ENCODE measurements around the gene TSACC. TPM values are rescaled to one million over a fixed set of nuclear protein-coding genes. Genes with fewer than 3 reads are reported as not detected.

Gene TSACC
- total RNA-seq, 4 donors from 2014 or later = 1.2 to 8.3 TPM; not detected in 2

DNA sequence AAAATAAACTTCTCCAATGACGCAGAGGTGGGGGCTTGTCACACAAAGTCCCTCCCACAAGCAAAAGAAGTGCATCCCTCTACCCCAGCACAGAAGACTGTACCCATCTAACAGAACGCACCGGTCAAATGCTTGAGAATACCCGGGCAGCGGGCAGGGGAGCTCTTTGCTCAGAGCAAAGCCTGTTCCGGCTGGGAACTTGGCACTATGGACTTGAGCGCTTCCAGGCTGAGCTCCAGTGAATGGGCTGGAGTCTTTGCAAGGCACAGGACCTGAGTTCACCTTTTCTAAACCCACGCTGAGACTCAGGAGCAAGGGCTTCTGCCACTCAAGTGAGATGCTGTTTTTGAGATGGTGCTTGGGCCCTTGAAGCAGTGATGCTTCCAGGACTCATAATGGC lies 51.0 kb downstream of the TSACC start:
- intact Hi-C loops (cut with DNase I) = loop anchor here (5.0 kb wide), 2 partner anchors 58 to 218 kb away; no protein-coding TSS in a partner anchor
- TF ChIP-seq, protein P1, sequence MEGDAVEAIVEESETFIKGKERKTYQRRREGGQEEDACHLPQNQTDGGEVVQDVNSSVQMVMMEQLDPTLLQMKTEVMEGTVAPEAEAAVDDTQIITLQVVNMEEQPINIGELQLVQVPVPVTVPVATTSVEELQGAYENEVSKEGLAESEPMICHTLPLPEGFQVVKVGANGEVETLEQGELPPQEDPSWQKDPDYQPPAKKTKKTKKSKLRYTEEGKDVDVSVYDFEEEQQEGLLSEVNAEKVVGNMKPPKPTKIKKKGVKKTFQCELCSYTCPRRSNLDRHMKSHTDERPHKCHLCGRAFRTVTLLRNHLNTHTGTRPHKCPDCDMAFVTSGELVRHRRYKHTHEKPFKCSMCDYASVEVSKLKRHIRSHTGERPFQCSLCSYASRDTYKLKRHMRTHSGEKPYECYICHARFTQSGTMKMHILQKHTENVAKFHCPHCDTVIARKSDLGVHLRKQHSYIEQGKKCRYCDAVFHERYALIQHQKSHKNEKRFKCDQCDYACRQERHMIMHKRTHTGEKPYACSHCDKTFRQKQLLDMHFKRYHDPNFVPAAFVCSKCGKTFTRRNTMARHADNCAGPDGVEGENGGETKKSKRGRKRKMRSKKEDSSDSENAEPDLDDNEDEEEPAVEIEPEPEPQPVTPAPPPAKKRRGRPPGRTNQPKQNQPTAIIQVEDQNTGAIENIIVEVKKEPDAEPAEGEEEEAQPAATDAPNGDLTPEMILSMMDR (IDR thresholded peaks at IDR 0.05) = no peak
- TF ChIP-seq POLR2A (IDR thresholded peaks at IDR 0.05) = no peak
- no peaks in the 10 kb centered on the region for H3K27me3 ChIP-seq
- H3K9me3 ChIP-seq = no peaks in the 10 kb centered on the region
- H3K4me1 ChIP-seq = no peaks in the 10 kb centered on the region
- 95 to 97% methylated on average over 6 to 8 of the region's 8 CpGs for WGBS, 2 donors
- no peak overlapping the region for H3K27ac ChIP-seq
- H3K4me3 ChIP-seq (replicated peaks in 1 of 3) = no peak overlapping the region
- no peak for DNase-seq
- H3K36me3 ChIP-seq = no peaks in the 10 kb centered on the region

DNA sequence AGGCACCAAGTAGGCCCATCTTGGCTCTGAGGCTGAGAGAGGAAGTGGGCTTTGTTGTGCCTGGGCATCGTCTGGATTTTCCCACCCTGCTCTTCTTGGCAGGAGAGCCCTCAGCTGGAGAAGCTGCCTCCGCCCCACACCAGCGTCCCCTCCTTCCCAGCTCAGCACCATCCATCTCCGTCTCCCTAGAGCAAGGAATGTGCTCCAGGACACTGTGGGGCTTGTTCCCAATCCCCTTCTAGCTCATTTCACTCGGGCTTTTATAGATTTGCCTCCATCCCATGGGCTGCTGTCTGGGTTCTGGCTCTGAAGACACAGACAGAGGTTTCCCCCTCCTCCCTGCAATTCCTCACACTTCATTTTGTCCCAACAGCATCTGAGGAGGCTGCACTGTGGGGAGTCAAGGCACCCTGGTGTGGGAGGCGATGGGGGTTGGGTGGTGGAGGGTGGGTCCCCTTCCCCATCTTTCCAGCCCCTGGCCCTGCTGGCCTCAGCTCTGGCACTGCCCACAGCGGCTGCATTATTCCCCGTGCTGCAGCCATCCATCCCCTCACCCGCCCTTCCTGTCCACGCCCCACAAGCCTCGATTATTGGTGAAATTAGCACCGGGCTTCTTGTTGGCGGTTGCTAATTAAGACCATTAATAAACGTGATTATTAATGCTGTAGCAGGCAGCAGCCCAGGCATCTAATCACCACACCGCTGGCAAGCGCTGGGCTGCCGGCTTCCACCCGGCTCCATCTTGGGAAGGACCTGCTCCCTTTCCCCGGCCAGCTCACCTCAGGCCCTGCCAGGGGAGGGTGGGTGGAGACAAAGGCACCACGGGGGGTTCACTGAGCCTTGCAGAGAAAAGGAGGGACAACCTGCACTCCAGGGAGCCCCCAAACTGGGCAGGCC lies 52.4 kb downstream of the TSACC start:
- no peak overlapping the region for H3K4me3 ChIP-seq (replicated peaks in 1 of 3)
- 42 to 49% methylated on average over 20 of the region's 20 CpGs for WGBS, 2 donors
- H3K27me3 ChIP-seq = no peaks in the 10 kb centered on the region
- no peaks in the 10 kb centered on the region for H3K36me3 ChIP-seq
- intact Hi-C loops (cut with DNase I) = no loop called here
- H3K27ac ChIP-seq = no peak overlapping the region
- DNase-seq = no peak
- no peaks in the 10 kb centered on the region for H3K9me3 ChIP-seq
- TF ChIP-seq, protein P1 (IDR thresholded peaks at IDR 0.05) = no peak
- TF ChIP-seq POLR2A (IDR thresholded peaks at IDR 0.05) = no peak
- H3K4me1 ChIP-seq = no peaks in the 10 kb centered on the region

DNA sequence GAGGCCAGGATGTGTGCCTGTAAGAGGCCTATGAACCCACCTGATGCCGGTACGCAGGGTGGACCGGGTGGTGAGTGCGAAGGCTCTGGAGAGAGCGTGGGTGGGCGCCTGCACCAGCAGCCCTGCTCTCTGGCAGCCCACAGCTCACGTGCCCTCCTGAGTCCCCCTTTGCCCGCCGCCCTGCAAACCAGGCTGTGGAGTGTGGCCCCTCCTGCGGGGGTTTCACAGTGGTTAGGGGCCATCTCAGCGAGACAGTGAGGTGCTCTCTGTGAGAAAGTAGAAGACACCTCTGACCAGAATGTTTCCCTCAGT lies 53.0 kb downstream of the TSACC start:
- intact Hi-C loops (cut with DNase I) = no loop called here
- Histone ChIP-seq H3K4me3 (replicated peaks in 1 of 3) (no peak overlapping the region), H3K27ac (no peak overlapping the region), H3K4me1 (no peaks in the 10 kb centered on the region), H3K9me3 (no peaks in the 10 kb centered on the region), H3K36me3 (no peaks in the 10 kb centered on the region), H3K27me3 (no peaks in the 10 kb centered on the region)
- 60 to 67% methylated on average over 6 to 9 of the region's 11 CpGs for WGBS, 2 donors
- TF ChIP-seq, protein P1 (IDR thresholded peaks at IDR 0.05) = no peak
- TF ChIP-seq POLR2A (IDR thresholded peaks at IDR 0.05) = no peak
- DNase-seq = no peak

DNA sequence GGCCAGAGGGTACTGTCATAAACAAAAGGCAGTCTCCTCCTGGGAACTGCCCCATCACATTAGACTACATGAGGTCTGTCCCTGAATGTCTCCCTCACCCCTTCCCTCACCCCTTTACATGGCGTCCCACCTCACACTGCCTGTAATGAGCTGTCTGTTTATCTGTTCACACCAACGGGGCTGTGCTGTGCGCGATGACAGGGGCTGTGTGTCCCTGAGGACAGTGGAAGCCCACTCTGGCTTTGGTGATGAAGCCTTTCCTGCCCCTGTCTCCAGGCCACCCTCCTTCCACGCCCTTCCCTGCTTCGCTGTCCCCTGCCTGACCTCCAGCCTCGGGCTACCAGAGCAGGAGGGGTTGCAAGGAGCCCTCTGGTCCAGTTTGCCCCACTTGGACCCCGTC lies 53.4 kb downstream of the TSACC start:
- WGBS, 2 donors = 56 to 70% methylated on average over 7 to 8 of the region's 8 CpGs
- no peak for DNase-seq
- TF ChIP-seq, protein P1 (IDR thresholded peaks at IDR 0.05) = no peak
- TF ChIP-seq POLR2A (IDR thresholded peaks at IDR 0.05) = no peak

DNA sequence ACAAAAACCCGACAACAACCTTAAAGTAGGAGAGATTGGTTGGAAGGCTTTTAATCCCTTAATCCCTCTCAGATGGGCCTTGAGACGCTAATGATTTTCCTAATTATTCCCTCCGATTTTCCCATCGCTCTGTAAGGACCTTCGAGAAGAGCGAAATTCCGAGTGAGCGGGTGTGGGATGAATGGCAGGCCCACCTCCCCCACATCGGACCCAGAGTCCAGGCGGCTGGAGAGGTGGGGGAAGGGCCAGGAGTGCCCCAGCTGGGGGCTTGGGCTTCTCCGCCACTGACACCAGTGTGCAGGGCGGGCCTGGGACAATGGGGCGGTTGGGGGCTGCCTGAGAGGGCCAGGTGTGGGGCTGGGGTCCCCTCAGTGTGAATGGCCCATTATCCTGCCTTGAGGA lies 54.1 kb downstream of the TSACC start:
- H3K27ac ChIP-seq = no peak overlapping the region

More for the DNA sequence above, 53.4 kb downstream of the TSACC start:
- Histone ChIP-seq H3K4me3 (replicated peaks in 1 of 3) (no peak overlapping the region), H3K27me3 (no peaks in the 10 kb centered on the region), H3K9me3 (no peaks in the 10 kb centered on the region), H3K4me1 (no peaks in the 10 kb centered on the region), H3K27ac (no peak overlapping the region), H3K36me3 (no peaks in the 10 kb centered on the region)
- intact Hi-C loops (cut with DNase I) = no loop called here

More for the DNA sequence above, 54.1 kb downstream of the TSACC start:
- intact Hi-C loops (cut with DNase I) = no loop called here
- Histone ChIP-seq H3K9me3 (no peaks in the 10 kb centered on the region), H3K4me3 (replicated peaks in 1 of 3) (no peak overlapping the region), H3K4me1 (no peaks in the 10 kb centered on the region), H3K27me3 (no peaks in the 10 kb centered on the region), H3K36me3 (no peaks in the 10 kb centered on the region)
- TF ChIP-seq, protein P1 (IDR thresholded peaks at IDR 0.05) = no peak
- TF ChIP-seq POLR2A (IDR thresholded peaks at IDR 0.05) = no peak
- WGBS, 2 donors = 66 to 73% methylated on average over 11 to 13 of the region's 13 CpGs
- DNase-seq = no peak

Data from thyroid gland (tissue), 4 donors.